HEK293T (cell line): ENCODE data around the gene MLF1.
"Not testable (repeated sequence)": the region's sequence is repeated elsewhere in the genome, so short reads cannot be mapped to it uniquely, and the experiment has no call there.

ENCODE experiments used
- CTCF ChIA-PET: fragments of 350-600 bp; formaldehyde crosslinking; extraction: SDS; loops from one replicate; lab custom pipeline; 2021; ENCODE audit warnings: antibody characterized with exemption, inconsistent platforms; lab: Yijun Ruan, JAX
- POLR2A ChIA-PET: fragments of 350-600 bp; formaldehyde crosslinking; extraction: SDS; loops from one replicate; lab custom pipeline; 2020; ENCODE audit warnings: antibody characterized with exemption, inconsistent platforms; lab: Yijun Ruan, JAX
- DNase-seq: peaks from one replicate; pipeline ENCODE4 v3.0.0; 2012; ENCODE audit warnings: mixed read lengths; ENCODE audit errors: extremely low spot score
- ARNT ChIP-seq: fragments of 450-650 bp; IDR thresholded peaks from 2 replicates; pipeline ENCODE4 v1.6.1; 2017; ENCODE audit warnings: mild to moderate bottlenecking
- BHLHE40 ChIP-seq: fragments of 450-650 bp; IDR thresholded peaks from 2 replicates; pipeline ENCODE4 v1.6.1; 2016; ENCODE audit warnings: mild to moderate bottlenecking, moderate library complexity, borderline replicate concordance
- CTBP1 ChIP-seq: fragments of 450-650 bp; IDR thresholded peaks from 2 replicates; pipeline ENCODE4 v1.6.1; 2016; ENCODE audit warnings: borderline replicate concordance
- ELF4 ChIP-seq: fragments of 450-650 bp; IDR thresholded peaks from 2 replicates; pipeline ENCODE4 v1.6.1; 2017; ENCODE audit warnings: antibody characterized with exemption
- FOXA1 ChIP-seq: fragments of 450-650 bp; IDR thresholded peaks from 2 replicates; pipeline ENCODE4 v1.6.1; 2016; ENCODE audit warnings: mild to moderate bottlenecking
- FOXK2 ChIP-seq: fragments of 450-650 bp; IDR thresholded peaks from 2 replicates; pipeline ENCODE4 v1.6.1; 2016; ENCODE audit warnings: mild to moderate bottlenecking
- FOXM1 ChIP-seq: fragments of 450-650 bp; IDR thresholded peaks from 2 replicates; pipeline ENCODE4 v1.6.1; 2017; ENCODE audit warnings: mild to moderate bottlenecking, borderline replicate concordance
- HDGF ChIP-seq: fragments of 450-650 bp; IDR thresholded peaks from 2 replicates; pipeline ENCODE4 v1.6.1; 2017; ENCODE audit warnings: antibody characterized with exemption, borderline replicate concordance
- L3MBTL2 ChIP-seq: fragments of 450-650 bp; conservative IDR thresholded peaks from 2 replicates; pipeline ENCODE4 v1.6.1; 2016; ENCODE audit warnings: mild to moderate bottlenecking
- LEF1 ChIP-seq: fragments of 450-650 bp; IDR thresholded peaks from 2 replicates; pipeline ENCODE4 v1.6.1; 2017; ENCODE audit warnings: mild to moderate bottlenecking, borderline replicate concordance
- NFRKB ChIP-seq: fragments of 450-650 bp; IDR thresholded peaks from 2 replicates; pipeline ENCODE4 v1.6.1; 2016; ENCODE audit warnings: mild to moderate bottlenecking, moderate library complexity
- PKNOX1 ChIP-seq: fragments of 450-650 bp; IDR thresholded peaks from 2 replicates; pipeline ENCODE4 v1.6.1; 2016
- SP1 ChIP-seq: fragments of 450-650 bp; IDR thresholded peaks from 2 replicates; pipeline ENCODE4 v1.6.1; 2017
- SUZ12 ChIP-seq: fragments of 450-650 bp; IDR thresholded peaks from 2 replicates; pipeline ENCODE4 v1.6.1; 2016; ENCODE audit warnings: mild to moderate bottlenecking
- TARDBP ChIP-seq: fragments of 450-650 bp; IDR thresholded peaks from 2 replicates; pipeline ENCODE4 v1.6.1; 2016
- ZNF384 ChIP-seq: fragments of 450-650 bp; IDR thresholded peaks from 2 replicates; pipeline ENCODE4 v1.6.1; 2016

MLF1 gene

GRCh38 chr3:158535918-158536317 is 35.1 kb upstream of the MLF1 start:
- POLR2A ChIA-PET, result no interaction called here
- no peak for DNase-seq
- TF ChIP-seq SUZ12, result no peak
- TF ChIP-seq NFRKB, result no peak
- no peak for TF ChIP-seq L3MBTL2
- no peak for TF ChIP-seq FOXK2
- TF ChIP-seq HDGF, result no peak
- no peak for TF ChIP-seq PKNOX1
- CTCF ChIA-PET, result no interaction called here

- peak; percentile 21 for DNase-seq
- TF ChIP-seq PKNOX1, result no peak
- no peak for TF ChIP-seq CTBP1
- no peak for TF ChIP-seq ZNF384
- TF ChIP-seq FOXA1, result no peak
- TF ChIP-seq HDGF, result no peak
- TF ChIP-seq L3MBTL2, result no peak
- TF ChIP-seq NFRKB, result no peak
- no peak for TF ChIP-seq FOXM1
- TF ChIP-seq FOXK2, result no peak
- TF ChIP-seq BHLHE40, result no peak
- TF ChIP-seq TARDBP, result no peak
- TF ChIP-seq ELF4, result no peak
- no peak for TF ChIP-seq SP1
- TF ChIP-seq ARNT, result no peak
- TF ChIP-seq SUZ12, result no peak
- ChIA-PET CTCF (interaction anchor here (1.2 kb wide), 1 partner anchor 9 kb away, joined by 3 read pairs; no protein-coding TSS in a partner anchor), POLR2A (no interaction called here)
Measured at GRCh38 chr3:158539414-158540014, 31.5 kb upstream of the MLF1 start.

GRCh38 chr3:158540066-158540465 is 30.9 kb upstream of the MLF1 start:
- POLR2A ChIA-PET, result no interaction called here
- DNase-seq, result no peak
- TF ChIP-seq LEF1 (no peak), BHLHE40 (no peak), SUZ12 (no peak), ARNT (no peak), NFRKB (no peak), ZNF384 (no peak), L3MBTL2 (no peak), CTBP1 (no peak), FOXA1 (no peak), TARDBP (no peak), PKNOX1 (no peak), SP1 (no peak), FOXM1 (no peak), ELF4 (no peak), HDGF (no peak), FOXK2 (no peak)
- CTCF ChIA-PET, result interaction anchor here (1.2 kb wide), 1 partner anchor 10 kb away, joined by 3 read pairs; no protein-coding TSS in a partner anchor

- ChIA-PET CTCF (no interaction called here), POLR2A (no interaction called here)
- TF ChIP-seq CTBP1 (no peak), ARNT (no peak), NFRKB (no peak), TARDBP (no peak), SUZ12 (no peak), FOXA1 (no peak)
- DNase-seq, result no peak
Measured at GRCh38 chr3:158548691-158549090, 22.3 kb upstream of the MLF1 start.

- POLR2A ChIA-PET, CTCF ChIA-PET, DNase-seq: not testable (repeated sequence)
Measured at GRCh38 chr3:158549938-158550337, 21.1 kb upstream of the MLF1 start.

- no peak for DNase-seq
- POLR2A ChIA-PET, result no interaction called here
- CTCF ChIA-PET, result no interaction called here
- no peak for TF ChIP-seq CTBP1
- no peak for TF ChIP-seq HDGF
- no peak for TF ChIP-seq FOXA1
- TF ChIP-seq L3MBTL2, result no peak
- no peak for TF ChIP-seq ARNT
- no peak for TF ChIP-seq BHLHE40
- TF ChIP-seq SUZ12, result no peak
- no peak for TF ChIP-seq PKNOX1
- no peak for TF ChIP-seq FOXM1
- no peak for TF ChIP-seq FOXK2
Measured at GRCh38 chr3:158552124-158552523, 18.9 kb upstream of the MLF1 start.
